GM19099 (cell line): Measurements from ENCODE around the gene DMKN.

Source experiments
- POLR2A ChIP-seq: IDR thresholded peaks from 3 replicates; pipeline ENCODE4 v1.6.1; 2011; ENCODE audit warnings: low read depth; ENCODE audit not compliant: insufficient read length; ENCODE audit errors: extremely low read depth

DMKN gene

GRCh38 chr19:35474104-35474503, 39.3 kb downstream of the DMKN start:
- TF ChIP-seq POLR2A = no peak

- TF ChIP-seq POLR2A = no peak
These were observed 41.5 kb downstream of the DMKN start for GRCh38 chr19:35471946-35472345.

GRCh38 chr19:35470128-35470527, 43.3 kb downstream of the DMKN start:
- no peak for TF ChIP-seq POLR2A

- no peak for TF ChIP-seq POLR2A
These were observed 44.8 kb downstream of the DMKN start for GRCh38 chr19:35468637-35469036.

- TF ChIP-seq POLR2A = no peak
These were observed 47.2 kb downstream of the DMKN start for GRCh38 chr19:35466259-35466658.

GRCh38 chr19:35462476-35462953, 50.9 kb downstream of the DMKN start:
- TF ChIP-seq POLR2A = peak; percentile 15

- TF ChIP-seq POLR2A = no peak
These were observed 52.4 kb downstream of the DMKN start for GRCh38 chr19:35461060-35461459.

GRCh38 chr19:35460608-35461007, 52.8 kb downstream of the DMKN start:
- no peak for TF ChIP-seq POLR2A

- TF ChIP-seq POLR2A = no peak
These were observed 53.9 kb downstream of the DMKN start for GRCh38 chr19:35459414-35460082.

- no peak for TF ChIP-seq POLR2A
These were observed 54.6 kb downstream of the DMKN start for GRCh38 chr19:35458731-35459391.

- no peak for TF ChIP-seq POLR2A
These were observed 55.3 kb downstream of the DMKN start for GRCh38 chr19:35458192-35458591.

GRCh38 chr19:35457173-35457572, 56.3 kb downstream of the DMKN start:
- TF ChIP-seq POLR2A = peak; percentile 51

GRCh38 chr19:35455616-35456201, 57.7 kb downstream of the DMKN start:
- TF ChIP-seq POLR2A = no peak

GRCh38 chr19:35454663-35455062, 58.8 kb downstream of the DMKN start:
- TF ChIP-seq POLR2A = no peak

- no peak for TF ChIP-seq POLR2A
These were observed 61.9 kb downstream of the DMKN start for GRCh38 chr19:35451338-35452096.

- TF ChIP-seq POLR2A = no peak
These were observed 63.9 kb downstream of the DMKN start for GRCh38 chr19:35449359-35450043.
